Measurements from ENCODE around the gene CEACAM16.

The CEACAM16 gene

DNA sequence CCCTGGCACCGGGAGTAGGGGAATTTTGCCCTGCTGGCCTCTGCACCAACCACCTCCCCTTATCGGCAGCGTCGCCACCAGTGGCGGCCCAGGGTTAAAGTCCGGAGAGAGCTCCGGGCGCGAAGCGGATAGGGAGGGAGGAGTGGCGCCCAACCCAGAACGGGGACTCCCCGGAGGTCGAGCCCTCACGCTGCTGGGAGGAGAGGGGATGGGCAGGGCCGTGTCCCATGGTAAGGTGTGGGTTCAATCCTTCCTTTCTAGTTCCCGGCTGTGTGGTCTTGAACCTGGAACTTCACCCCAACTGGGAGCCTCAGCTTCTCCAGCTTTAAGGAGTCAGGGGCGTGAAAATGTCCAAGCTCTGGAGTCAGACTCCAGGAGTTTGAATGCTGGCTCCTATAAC, 26.3 kb downstream of the CEACAM16 start:
- DNase-seq (ENCODE audit: low read depth in 2 of 2), result no peak

- DNase-seq (ENCODE audit: low read depth in 2 of 2), result no peak
Measured at GRCh38 chr19:44725684-44726083, 26.7 kb downstream of the CEACAM16 start.

DNA sequence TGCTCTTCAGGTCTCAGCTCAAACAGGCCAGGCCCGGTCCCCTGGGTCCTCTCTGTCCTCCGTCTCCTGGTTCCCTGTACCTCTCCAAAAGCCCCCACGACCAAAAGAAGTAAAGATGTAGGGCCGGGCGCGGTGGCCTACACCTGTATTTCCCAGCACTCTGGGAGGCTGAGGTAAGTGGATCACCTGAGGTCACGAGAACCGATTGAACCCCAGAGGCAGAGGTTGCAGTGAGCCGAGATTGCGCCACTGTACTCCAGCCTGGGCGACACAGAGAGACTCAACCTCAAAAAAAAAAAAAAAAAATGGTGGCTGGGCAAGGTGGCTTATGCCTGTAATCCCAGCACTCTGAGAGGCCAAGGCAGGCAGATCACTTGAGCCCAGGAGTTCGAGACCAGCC, 27.5 kb downstream of the CEACAM16 start:
- no peak for DNase-seq (ENCODE audit: low read depth in 2 of 2)

DNA sequence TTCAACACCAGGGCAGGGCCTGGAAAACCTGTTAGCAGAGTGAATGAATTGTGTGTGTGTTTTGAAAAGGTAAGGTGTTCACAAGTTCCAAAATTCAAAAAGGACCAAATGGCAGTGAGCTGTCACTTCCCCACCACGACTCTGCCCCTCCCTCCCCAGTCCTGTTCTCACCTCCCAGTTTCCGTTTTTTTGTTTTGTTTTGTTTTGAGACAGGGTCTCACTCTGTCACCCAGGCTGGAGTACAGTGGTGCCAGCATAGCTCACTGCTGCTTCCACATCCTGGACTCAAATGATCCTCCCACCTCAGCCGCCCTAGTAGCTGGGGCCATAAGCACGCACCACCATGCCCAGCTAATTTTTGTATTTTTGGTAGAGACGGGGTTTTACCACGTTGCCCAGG, 29.2 kb downstream of the CEACAM16 start:
- no peak for DNase-seq (ENCODE audit: low read depth in 2 of 2)

- no peak for DNase-seq (ENCODE audit: low read depth in 2 of 2)
Measured at GRCh38 chr19:44729516-44730033, 30.6 kb downstream of the CEACAM16 start.

- no peak for DNase-seq (ENCODE audit: low read depth in 2 of 2)
Measured at GRCh38 chr19:44731081-44731480, 32.1 kb downstream of the CEACAM16 start.

DNA sequence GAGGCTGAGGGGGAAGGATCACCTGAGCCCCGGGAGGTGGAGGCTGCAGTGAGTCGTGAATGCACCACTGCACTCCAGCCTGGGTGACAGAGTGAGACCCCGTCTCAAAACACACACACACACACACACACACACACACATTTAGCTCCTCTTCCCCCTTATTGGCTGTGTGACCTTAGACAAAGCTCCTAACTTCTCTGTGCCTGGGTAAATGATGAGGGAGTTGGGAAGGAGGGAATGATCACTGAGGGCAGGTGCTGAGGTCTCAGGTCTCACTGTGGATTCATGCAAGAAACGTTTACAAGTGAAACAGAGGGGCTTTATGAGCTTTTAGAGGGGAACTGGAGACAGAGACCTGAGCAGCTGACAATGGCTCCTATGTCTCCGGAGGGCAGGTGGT, 32.7 kb downstream of the CEACAM16 start:
- DNase-seq (ENCODE audit: low read depth in 2 of 2), result no peak

DNA sequence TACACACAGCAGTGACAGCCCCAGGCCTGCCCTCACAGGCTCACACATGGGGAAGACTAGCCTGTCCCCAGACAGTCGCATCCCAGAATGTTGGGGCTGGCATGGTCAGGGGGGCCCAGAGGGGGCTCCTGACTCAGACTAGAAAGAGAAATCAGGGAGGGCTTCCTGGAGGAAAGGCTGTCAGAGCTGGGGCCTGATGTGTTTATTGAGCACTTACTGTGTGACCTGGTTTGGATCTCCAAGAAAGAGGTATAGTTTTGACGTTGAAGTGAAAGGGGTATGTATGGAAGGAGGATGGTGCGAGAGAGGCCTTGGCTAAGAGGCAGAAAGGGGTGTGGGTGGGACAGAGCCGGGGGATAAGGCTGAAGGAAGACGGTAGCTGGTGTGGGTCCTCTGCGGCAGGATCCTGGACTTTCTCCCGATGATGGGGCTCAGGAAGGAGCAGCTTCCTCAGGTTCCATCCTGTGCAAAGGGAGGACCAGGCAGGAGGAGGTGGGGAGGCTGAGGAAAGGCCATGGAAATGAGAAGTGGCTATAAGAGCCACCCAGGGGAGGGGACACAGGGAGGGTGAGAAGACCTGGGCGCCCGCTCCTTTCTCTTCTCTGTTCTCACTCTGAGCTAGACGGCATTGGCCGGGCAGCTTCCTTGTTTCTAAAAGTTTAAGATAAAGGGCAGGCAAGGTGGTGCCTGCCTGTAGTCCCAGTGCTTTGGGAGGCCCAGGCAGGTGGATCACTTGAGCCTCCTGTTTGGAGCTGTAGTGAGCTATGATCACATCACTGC, 33.5 kb downstream of the CEACAM16 start:
- no peak for DNase-seq (ENCODE audit: low read depth in 2 of 2)

- DNase-seq (ENCODE audit: low read depth in 2 of 2), result no peak
Measured at GRCh38 chr19:44734357-44734756, 35.4 kb downstream of the CEACAM16 start.

DNA sequence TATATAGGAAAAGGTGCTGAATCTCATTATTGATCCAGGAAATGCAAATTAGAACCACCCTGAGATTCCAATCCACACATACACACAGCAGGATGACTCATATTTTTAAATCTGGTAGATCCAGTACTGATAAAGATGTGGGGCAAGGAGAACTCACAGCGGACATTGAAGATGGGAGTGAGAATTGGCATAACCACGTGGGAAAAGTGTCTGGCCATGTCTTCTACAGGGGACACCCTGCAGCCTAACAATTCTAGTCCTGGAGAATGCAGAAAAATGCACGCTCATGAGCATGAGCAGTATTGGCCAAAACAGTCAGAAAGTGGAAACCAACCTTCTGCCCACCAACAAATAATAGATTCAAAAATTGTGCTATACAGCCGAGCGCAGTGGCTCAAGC, 36.1 kb downstream of the CEACAM16 start:
- DNase-seq (ENCODE audit: low read depth in 2 of 2), result no peak

DNA sequence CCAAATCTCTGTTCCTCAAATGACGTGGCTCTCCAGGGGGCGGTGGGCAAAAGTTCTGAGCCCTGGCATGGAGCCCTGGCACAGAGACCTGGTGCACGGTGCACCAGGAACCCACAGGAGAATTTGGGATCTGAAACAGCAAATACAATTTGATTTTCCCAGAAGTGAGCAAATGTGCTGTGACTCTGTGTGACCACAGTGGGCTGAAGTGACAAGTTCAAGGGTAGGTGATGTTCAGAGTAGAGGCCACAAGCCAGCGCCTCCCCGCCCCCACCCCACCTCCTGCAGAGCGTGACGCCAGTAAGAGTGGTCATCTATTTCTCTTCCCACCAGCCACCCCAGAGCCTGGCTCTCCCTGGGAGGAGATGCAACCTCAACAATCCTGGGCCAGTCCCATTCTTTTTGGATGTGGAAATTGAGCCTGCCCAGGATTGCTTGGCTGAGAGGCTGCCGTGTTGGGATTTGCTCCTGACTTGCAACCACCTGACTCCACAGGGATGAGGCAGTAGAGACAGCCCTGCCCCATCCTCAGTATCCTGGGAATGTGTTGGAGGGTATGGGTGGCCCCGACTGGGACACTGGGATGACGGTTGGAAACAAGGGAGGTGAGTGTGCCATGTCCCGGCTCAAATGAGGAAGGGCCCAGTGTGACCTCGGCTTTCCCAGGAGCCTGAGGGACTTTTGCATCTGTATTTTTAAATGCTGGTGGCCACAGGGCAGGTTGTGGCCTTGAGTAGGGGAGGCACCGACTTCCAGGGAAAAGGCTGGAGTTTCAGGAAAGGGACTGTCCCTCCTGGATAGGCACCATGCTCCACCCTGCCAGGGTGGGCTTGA, 38.5 kb downstream of the CEACAM16 start:
- DNase-seq (ENCODE audit: low read depth in 2 of 2), result no peak

DNA sequence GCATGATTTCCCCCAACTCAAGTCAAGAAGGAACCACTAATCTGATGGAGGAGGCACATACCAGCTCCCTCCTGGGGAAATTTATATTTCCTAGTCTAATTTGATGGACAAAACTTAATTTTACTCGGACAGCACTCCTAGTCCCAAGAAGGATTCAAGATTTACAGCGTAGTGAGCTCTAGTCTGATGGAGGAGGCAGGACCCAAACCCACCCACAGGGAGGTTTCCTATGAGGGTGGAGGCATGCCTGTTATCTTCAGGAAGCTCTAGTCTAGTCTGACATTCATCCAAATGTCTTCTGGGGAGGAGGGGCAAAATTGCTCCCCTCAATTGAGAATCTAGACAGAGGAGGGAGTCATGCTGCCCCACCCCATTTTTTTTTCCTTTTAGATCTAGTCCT, 39.2 kb downstream of the CEACAM16 start:
- no peak for DNase-seq (ENCODE audit: low read depth in 2 of 2)

DNA sequence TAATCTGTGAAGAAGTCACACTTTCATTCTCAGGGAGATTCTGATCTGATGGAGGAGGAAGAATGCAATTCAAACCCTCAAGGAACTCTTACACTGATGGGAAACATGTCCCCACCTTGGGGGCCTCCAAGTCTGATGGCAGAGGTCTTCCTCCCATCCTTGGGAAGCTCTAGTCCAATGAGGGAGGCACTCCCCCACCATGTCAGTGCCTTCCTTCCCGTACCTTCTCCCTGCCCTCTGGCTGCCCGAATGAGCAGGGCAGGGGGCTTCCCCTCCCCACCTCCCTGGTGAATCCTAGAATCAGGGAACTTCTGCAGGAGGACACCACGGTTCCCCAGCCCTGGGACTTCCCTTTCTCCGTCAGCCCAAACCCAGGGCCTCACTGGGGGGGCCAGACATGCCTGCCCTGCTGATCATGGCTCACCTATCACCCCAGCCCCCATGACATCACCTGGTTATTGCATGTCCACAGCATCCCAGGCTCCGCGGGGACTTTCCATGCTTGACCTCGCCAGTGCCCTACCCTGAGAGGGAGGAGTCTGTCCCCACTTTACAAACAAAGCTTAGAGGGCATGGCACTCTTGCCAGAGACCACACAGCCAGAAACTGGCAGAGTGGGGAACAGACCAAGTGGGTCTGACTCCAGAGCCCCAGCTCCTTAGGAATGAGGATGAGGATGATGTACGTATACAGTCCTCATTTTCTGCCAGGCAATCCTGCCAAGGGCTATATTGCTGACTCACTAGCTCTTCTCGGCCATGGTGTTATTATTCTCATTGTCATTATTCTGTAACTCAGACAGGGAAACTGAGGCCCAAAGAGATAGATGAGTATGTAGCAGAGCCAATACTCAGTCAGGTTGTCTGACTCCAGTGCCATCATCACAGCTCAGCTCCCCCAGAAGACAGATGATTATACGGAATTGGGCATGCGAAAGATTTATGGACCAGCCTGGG, 39.9 kb downstream of the CEACAM16 start:
- DNase-seq (ENCODE audit: low read depth in 2 of 2), result no peak

GRCh38 chr19:44740351-44740824, 41.4 kb downstream of the CEACAM16 start:
- DNase-seq (ENCODE audit: low read depth in 2 of 2), result no peak

- DNase-seq (ENCODE audit: low read depth in 2 of 2), result no peak
Measured at GRCh38 chr19:44741258-44741731, 42.3 kb downstream of the CEACAM16 start.

DNA sequence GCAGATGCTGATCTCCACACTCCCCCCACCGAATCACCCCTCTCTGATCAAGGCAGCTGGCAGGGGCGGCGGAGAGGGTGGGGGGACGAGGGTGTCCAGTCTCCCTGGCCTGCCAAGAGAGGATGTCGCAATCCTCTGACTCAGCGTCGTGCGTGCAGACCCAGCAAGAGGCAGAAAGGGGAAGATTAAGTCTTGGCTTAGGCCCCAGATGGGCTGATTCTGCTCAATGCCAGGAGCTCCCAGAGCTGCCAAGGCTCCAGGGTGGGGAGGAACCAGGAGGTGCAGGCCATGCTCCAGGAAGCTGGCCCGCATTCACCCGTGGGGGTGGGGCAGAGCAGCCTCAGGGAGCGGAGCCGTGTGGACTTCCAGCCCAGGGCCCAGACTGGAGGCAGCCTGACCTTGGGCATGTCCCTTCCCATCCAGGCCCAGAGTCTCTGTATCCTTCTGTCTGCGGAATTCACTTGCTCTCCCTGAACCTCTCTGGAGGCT, 42.9 kb downstream of the CEACAM16 start:
- no peak for DNase-seq (ENCODE audit: low read depth in 2 of 2)

- no peak for DNase-seq (ENCODE audit: low read depth in 2 of 2)
Measured at GRCh38 chr19:44742330-44743061, 43.5 kb downstream of the CEACAM16 start.

DNA sequence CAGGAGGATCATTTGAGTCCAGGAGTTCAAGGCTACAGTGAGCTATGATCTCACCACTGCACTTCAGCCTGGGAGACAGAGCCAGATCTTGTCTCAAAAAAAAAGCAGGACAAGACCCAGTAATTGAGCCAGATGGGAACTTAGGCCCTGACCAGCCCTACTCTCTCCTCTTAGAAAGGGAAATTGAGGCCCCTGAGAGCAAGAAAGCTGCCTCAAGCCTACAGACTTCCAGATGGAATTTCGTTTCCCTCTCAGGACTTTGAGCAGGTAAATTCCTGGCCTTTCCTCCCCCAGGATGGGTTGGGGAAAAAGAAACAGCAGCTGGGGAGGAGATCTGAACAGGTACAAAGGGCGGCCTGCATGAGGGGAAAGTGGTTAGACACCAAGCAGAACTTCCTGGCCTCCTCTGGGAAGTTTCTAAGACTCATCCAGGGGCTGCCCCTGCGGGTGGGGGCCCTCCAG, 46.0 kb downstream of the CEACAM16 start:
- no peak for DNase-seq (ENCODE audit: low read depth in 2 of 2)

DNA sequence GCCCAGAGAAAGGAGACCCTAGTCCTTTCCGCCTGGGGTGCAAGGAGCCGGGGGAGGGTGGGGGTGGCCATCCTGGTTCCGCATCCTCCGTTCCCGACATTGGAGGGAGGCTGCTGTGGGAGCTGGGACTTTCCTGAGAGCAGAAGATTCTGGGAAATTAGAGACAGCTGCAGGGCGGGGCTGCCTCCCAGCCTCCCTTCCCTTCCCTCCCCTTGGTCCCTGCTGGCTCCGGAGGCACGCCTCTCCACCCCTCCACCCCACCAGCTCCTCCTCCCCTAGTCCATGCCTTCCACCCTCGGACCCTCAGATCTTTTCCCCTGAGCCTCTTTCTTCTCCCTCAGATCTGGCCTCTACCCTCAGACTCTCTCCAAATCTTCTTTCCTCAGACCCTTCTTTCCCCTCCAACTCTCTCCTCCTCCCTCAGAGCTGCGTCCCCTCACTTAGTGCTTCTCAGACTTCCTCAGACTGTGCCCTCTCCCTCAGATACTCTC, 46.4 kb downstream of the CEACAM16 start:
- no peak for DNase-seq (ENCODE audit: low read depth in 2 of 2)

DNA sequence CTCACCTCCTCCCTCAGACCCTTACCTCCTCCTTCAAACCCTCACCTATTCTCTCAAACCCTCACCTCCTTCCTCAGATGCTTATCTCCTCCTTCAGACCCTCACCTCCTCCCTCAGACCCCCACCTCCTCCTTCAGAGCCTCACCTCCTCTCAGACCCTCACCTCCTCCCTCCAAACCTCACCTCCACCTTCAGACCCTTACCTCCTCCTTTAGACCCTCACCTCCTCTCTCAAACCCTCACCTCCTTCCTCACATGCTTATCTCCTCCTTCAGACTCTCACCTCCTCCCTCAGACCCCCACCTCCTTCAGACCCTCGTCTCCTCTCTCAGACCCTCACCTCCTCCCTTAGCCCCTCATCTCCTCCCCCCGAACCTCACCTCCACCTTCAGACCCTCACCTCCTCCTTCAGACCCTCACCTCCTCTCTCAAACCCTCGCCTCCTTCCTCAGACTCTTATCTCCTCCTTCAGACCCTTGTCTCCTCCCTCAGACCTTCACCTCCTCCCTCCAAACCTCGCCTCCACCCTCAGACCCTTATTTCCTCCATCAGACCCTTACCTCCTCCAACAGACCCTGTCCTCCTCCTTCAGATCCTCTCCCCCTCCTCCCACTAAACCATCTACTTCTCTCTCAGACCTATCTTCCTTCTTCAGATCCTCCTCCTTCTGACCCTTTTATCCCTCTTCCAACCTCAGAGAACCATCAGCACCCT, 47.1 kb downstream of the CEACAM16 start:
- no peak for DNase-seq (ENCODE audit: low read depth in 2 of 2)
